Epithelial cell of proximal tubule (primary cell): ENCODE results near the gene MRPS27. TPM values are rescaled to one million over a fixed set of nuclear protein-coding genes. Genes with fewer than 3 reads are reported as not detected.

Source experiments
- DNase-seq: peaks from one replicate; pipeline ENCODE4 v3.0.0-alpha.2; 2011; ENCODE audit warnings: low read depth
- H3K4me3 ChIP-seq: 2 replicates; pipeline ENCODE4 v1.5.1; 2011; ENCODE audit warnings: low read depth, mild to moderate bottlenecking, low read length
- CTCF ChIP-seq: conservative IDR thresholded peaks from 2 replicates; pipeline ENCODE4 v1.5.1; 2012; ENCODE audit warnings: low read depth, mild to moderate bottlenecking, low read length
- total RNA-seq: library from RNA; depleted of rRNA; stranded (reverse); fragments of >200 nt; gene quantifications from 2 replicates; pipeline ENCODE4 v1.2.3, GENCODE V29; 2015

The MRPS27 gene
- total RNA-seq, 1 donor from 2014 or later, result 54.4 TPM

- H3K4me3 ChIP-seq, result no peak overlapping the region
- DNase-seq, result no peak
- no peak for TF ChIP-seq CTCF
Measured at GRCh38 chr5:72187388-72188075, 132.5 kb downstream of the MRPS27 start.

GRCh38 chr5:72185496-72186329, 134.3 kb downstream of the MRPS27 start:
- no peak for DNase-seq
- TF ChIP-seq CTCF, result no peak
- H3K4me3 ChIP-seq, result no peak overlapping the region

GRCh38 chr5:72184408-72184807, 135.6 kb downstream of the MRPS27 start:
- no peak overlapping the region for H3K4me3 ChIP-seq
- TF ChIP-seq CTCF, result no peak
- DNase-seq, result no peak

DNA sequence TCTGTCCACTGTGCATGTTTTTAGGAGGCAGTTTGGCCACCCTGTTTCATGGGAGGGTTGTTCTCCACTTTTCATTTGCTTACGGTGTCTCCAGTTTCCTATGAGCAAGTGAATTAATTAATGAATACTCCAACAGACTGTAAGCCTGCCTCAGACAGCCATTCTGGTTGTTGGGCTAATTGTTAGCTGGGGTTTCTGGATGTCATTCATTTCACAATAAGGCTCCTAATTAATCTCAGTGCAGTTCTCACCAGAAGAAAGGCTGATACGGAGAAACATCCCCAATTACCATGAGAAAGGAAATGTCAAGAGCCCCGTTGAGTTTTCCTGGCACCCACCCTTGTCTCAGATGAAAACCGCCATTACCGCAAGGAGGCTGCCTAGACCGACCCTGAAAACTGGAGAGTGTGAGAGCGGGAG, 136.9 kb downstream of the MRPS27 start:
- no peak for TF ChIP-seq CTCF
- H3K4me3 ChIP-seq, result no peak overlapping the region
- no peak for DNase-seq

DNA sequence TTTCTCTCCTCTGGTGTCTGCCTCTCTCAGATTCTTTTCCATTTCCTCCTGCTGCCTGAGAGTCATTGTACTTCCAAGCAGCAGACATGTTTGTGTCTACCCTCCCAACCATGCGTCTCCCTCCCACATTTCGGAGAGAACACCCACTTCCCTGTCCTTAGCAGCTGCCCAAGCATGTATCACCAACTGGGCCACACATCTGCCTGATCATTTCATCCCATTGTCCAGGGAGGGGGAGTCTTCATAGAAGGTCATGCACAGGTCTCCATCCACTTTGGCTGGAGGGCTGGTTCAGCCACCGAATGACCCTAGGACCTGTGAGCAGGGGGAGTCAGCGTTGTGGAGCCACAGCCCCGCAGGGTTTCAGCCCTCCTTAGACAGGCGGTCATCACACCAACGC, 137.4 kb downstream of the MRPS27 start:
- TF ChIP-seq CTCF, result no peak
- DNase-seq, result no peak
- no peak overlapping the region for H3K4me3 ChIP-seq

GRCh38 chr5:72180925-72181324, 139.1 kb downstream of the MRPS27 start:
- H3K4me3 ChIP-seq, result no peak overlapping the region
- no peak for TF ChIP-seq CTCF

More at GRCh38 chr5:72180925-72181324, 139.1 kb downstream of the MRPS27 start:
- no peak for DNase-seq
